Nucleus accumbens (tissue), 56 donors: Measurements from ENCODE around the gene KLHL25.
A peak's percentile ranks its signal among the peaks of the same experiment; 100 is the strongest.
"Not testable (repeated sequence)": the region's sequence is repeated elsewhere in the genome, so short reads cannot be mapped to it uniquely, and the experiment has no call there.

Source experiments
- DNase-seq, 56 donors: peaks; one replicate each; lab custom pipeline; 2025; lab: John Stamatoyannopoulos, UW

KLHL25 gene

GRCh38 chr15:85810075-85810474, 15.3 kb upstream of the KLHL25 start:
- no peak for DNase-seq

DNA sequence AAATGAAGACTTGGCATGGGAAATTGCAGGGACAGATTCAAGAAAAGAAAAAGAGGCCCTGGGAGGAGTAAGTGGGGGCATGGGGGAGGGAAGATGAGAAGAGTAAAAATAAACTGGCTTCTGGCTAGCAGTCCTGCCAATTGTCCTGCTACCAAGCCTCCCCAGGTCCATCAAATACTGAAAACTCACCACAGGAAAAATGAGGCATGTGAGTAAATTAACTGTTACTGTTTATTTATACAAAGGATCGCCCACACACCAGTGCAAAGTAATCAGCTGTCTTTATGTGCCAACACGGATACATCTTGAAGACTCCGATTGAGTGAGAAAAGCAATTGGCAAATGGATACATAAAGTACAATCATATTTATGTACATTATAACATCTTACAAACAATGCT, 10.7 kb upstream of the KLHL25 start:
- DNase-seq = no peak

DNA sequence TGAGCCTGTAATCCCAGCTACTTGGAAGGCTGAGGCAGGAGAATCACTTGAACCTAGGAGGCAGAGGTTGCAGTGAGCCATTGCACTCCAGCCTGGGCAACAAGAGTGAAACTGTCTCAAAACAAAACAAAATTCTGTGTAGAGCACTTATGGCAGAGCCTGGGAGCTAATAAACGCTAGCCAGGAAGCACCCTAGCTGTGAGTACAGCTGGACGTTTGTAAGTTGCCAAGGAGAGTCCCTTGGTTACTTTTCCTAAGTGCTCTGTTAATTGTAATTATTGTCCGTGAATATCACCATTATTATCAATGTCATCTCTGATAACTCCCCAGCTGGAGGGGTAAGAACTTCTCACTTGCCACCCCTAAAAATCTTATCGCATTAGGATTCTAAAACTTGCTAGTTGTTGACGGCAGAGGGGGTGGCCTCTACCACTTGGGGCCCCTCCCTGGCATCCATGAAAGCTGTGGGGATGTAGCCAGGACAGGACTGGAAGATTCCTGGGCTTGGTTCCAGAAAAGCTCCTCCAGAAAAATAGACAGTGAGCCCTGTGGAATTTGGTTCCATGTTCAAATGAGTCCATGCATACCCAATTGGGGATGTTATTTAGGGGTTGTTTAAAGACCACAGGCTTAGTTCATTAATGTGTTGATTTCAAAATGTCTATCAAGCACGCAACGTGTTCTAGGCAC, 9.9 kb upstream of the KLHL25 start:
- no peak for DNase-seq

DNA sequence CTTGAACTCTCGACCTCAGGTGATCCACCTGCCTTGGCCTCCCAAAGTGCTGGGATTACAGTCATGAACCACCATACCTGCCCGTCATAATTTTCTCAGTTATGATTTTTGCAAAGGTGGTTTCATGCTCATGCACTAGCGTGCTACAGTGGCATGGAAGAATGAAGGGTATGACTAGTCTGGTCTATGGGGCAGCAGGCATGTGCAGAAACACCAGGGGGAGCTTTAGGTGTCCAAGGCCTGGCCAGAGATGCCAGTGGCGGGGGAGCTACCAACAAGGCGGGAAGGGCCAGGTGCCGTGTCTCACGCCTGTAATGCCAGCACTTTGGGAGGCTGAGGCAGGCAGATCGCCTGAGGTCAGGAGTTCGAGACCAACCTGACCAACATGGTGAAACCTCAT, 7.9 kb upstream of the KLHL25 start:
- not testable (repeated sequence) for DNase-seq

GRCh38 chr15:85800478-85801123, 5.9 kb upstream of the KLHL25 start:
- DNase-seq = no peak

DNA sequence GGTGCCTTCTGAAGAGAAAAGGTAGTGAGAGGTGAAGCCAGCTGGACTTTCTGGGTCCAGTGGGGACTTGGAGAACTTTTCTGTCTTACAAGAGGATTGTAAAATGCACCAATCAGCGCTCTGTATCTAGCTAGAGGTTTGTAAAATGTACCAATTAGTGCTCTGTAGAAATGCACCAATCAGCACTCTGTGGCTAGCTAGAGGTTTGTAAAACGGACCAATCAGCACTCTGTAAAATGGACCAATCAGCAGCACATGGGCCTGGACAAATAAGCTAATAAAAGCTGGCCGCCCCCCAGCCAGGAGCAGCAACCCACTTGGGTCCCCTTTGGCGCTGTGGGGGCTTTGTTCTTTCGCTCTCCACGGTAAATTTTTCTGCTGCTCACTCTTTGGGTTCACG, 1.6 kb upstream of the KLHL25 start:
- DNase-seq = not testable (repeated sequence)

DNA sequence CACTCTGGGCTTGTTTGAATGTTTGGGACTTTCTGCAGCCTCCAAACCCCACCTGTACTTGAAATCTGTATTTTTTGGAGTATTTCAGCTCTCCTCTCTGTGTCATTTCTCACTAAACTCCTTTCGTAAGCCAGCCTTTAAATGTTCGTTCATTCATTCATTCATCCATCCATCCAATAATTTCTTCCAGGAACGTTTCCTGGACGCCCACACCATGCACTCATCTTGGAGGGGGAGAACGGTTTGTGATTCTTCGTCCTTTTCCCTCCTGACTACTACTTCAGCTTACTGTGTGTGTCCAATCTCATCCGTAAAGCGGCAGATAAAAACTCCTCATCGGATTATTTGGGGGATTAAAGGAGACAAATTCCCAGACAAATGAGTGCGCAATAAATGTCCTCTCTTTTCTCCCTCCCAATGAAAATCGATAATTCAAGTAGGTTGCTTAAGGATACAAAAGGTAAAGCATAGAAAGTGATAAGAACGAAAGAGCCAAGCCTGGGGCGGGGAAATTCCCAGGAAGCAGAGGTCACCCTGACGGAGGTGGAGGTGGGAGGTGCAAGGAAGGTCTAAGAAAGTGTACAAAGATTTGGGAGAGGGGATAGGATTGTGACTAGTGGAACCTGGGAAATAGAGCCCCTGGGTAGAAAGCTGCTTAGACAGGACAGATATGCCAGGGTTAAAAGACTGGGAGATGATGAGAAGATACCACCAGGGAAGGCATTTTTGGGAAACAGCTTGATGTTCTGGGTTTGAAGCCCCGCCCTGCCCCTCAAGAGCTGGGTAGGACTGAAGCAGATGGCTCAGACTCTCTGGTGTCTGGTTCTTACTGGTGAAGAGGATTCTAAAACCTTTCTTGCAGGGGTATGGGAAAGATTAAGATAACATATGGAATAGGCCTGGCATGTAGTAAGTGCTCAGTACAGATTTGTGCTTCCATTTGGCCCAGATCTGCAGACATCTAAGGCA, 896 bp upstream of the KLHL25 start:
- no peak for DNase-seq

GRCh38 chr15:85793641-85794597, 806 bp downstream of the KLHL25 start:
- DNase-seq = peak in 15 of 56 donors; percentile 38 to 62 (median 45)

DNA sequence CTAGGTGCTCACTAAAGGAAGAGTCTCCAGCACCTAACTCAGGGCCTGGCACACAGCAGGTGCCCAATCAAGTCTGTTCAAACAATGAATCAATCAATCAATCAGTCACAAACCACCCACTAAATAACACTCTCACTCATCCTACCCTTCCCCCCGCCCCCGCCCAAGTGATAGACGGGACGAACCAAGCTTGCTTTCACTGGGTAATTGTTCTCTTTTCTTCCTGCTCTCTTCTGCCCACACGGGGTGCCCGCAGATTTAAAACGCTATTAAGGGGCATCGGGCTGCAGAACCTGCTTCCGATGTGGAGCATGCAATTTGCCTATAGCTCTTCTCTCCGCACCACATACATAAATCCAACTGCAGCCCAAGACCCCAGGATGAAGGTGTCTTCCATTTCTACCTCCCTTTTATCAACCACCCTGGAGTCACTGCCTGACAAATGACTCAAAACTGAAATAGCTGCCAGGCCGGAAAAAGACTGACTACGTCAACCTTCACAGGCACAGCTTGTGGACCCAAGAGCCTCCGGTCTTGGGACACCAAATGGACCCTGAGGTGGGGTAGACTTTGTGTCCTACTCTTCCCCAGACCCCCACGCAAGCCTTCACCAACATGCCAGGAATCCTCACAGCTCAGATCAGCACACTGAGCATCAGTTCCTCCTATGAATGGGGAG, 1.7 kb downstream of the KLHL25 start:
- peak in 7 of 56 donors; percentile 19 to 52 (median 30) for DNase-seq

DNA sequence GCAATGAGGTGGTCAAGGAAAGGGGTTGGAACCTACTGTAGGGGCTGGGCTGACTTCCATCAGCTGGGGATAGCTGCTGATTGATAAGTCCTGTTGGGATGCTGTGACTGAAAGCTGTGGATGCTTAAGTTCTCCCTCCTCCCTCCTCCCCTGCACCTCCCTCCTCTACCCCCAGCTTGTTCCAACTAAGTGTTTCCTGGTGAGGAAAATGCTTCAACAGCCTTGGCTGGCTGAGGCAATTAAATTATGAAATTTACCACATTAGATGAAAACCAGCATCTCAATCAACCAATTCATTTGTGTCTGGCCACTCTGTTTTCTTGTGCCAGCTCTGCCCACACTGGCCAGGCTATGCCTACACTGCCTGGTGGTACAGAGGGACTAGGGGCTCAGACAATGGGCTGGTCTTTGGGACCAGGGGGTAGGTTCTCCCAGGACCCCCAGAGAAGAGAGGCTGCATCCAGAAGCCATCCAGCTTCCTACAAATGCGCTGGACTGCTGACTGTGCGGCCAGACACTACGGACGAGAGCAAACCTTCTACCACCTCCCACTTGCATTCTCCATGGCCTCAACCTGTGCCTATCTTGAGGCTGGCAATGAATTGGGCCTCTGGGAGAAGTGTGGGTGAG, 2.5 kb downstream of the KLHL25 start:
- no peak for DNase-seq

DNA sequence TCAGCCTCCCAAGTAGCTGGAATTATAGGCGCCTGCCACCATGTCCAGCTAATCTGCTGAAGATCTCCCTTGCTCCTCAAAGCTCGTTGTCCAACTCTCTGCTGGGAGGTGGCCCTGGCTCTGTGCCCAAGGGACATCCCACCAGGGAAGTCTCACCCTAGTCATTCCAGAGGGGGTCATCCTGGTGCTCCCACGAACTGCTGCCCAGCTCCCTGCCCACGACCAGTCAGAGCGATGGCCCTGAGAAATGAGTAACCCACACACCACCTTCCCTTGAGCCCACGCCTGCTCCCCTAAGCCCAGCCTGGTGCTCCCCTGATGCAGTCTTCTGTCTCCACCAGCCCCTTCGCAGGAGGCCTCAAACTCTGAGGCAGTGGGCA, 5.2 kb downstream of the KLHL25 start:
- no peak for DNase-seq

DNA sequence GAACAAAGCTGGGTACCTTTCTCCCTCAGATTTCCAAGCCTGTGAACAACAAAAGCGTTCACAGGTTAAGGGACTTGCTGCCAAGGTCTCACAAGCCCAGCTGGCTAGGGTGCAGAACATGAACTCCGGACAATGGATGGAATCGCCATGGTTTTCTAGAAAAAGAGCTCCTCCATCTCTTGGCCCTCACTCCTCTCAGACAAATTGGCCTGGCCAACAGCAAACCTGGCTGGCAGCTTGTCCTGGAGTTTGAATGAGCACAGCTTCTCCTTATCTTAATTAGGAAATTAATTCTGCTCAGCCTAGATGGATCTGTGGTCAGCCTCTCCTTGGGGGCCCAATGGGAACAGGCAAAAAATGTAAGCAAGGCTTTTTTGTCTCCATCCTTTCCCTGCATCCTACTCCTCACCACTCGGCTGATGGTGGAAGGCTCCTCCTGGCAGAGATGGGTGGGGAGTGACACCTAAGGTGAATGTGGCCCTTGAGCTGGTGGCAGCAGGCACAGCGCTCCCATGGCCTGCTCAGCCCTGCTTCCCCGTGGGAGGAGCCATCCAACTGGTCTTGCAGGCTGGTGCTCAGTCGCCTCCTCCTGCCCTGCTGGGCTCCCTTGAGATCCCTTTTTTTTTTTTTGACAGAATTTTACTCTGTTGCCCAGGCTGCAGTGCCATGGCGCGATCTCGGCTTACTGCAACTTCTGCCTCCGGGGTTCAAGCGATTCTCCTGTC, 5.8 kb downstream of the KLHL25 start:
- DNase-seq = no peak

GRCh38 chr15:85786781-85787114, 8.0 kb downstream of the KLHL25 start:
- no peak for DNase-seq

DNA sequence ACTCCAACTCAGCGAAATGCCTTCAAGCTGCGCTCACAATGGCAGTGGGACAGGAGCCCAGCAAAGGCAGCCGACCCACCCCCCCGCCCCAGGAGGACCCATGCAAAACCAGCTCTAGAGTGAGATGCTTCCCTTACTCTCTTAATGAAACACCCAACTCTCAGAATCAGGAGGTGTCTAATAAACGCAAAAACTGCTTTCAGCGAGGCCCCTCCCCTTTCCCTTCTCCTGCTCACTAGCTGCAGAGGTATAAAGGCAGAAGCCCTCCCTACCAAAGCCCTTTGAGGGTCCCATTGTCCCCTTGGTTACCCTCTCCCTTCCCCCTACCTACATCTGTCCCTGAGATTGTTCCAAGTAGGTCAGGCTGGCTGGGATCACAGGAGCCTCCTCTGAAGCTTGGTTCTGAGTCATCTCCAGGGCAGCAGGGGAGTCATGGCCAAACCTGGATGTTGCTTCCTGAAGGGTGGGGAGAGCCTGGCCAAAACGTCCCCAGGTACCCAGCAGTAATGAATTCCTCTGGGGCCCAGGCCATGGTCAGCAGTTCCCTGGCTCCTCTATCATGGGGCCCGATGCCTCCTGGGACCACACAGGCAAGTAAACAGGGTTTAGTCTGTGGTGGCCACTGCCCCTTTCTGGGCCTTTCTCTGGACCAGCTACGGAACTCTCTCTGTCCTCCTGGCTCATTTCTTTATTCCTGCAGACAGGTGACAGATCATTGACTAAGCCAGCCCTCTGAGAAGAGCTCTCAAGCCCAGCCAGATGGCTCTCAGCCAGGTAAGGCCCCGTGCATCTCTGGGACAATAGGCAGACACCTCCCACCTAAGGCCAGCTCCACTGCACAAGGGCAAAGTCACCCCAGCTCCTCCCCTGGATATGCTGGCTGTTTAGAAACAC, 8.6 kb downstream of the KLHL25 start:
- DNase-seq = peak in 3 of 56 donors; percentile 18 to 34 (median 18)

DNA sequence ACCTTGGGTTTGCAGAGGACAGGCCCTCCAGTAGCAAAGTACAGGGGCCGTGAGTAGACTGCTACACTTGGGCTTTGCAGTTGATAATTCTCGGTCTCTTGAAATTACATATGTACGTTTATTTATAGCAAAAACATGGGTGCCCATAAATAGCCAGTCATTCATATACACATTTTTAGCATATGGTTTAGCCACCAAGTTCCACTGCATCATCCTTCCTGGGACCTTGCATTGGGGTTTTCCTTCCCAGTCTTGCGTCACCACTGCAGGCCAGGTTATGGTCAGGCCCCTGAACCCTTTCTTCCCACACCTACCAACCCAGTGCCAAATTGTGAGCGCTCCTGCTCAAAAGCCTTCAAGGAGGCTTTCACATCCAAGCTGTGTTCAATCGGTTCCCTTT, 12.7 kb downstream of the KLHL25 start:
- DNase-seq = no peak

- no peak for DNase-seq
These were observed 13.6 kb downstream of the KLHL25 start for GRCh38 chr15:85781099-85781498.

GRCh38 chr15:85780225-85780985, 14.3 kb downstream of the KLHL25 start:
- no peak for DNase-seq
